Diencephalon (tissue), 1 donor: ENCODE results near the gene KRAS. TPM values are rescaled to one million over a fixed set of nuclear protein-coding genes. Genes with fewer than 3 reads are reported as not detected.

Source experiments
- total RNA-seq: library from RNA; depleted of rRNA; stranded (reverse); fragments of >200 nt; gene quantifications from one replicate; pipeline ENCODE4 v1.2.3, GENCODE V29; 2014

KRAS gene
- total RNA-seq: 73.4 TPM

DNA sequence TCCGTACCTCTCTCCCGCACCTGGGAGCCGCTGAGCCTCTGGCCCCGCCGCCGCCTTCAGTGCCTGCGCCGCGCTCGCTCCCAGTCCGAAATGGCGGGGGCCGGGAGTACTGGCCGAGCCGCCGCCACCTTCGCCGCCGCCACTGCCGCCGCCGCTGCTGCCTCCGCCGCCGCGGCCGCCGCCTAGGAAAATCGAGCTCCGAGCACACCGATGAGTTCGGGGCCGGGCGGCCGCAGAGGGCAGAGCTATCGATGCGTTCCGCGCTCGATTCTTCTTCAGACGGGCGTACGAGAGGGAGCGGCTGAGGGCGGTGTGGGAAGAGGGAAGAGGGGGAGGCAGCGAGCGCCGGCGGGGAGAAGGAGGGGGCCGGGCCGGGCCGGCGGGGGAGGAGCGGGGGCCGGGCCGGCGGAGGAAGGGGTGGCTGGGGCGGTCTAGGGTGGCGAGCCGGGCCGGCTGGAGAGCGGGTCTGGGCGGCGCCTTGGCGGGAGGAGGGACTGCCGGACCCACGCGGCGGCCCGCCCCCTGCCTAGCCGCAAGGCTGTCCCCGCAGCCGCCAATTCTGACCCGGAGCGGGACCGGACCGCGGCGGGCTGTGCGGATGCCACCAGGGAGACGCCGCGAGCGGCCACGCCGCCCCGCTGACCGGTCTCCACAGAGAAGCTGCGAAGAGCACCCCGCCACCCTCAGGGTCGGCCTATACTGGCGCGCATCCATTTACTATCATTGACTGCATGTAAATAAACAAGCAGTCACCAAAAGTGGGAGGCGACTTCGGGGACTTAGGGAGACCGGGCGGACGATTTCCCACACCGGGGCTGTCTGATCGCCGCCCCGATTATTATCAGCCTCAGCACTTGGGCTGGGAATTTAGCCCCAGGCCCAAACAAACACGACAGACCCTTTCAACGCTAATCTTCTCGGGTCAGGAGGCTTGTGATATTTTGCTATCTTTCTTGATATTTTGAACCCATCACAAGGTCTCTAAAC is at the start of gene KRAS:
KRAS (minus strand) TSS at position 186 of the 987 bp plus-strand sequence.

GRCh38 chr12:25195056-25195971 is 55.4 kb downstream of the KRAS start, which contains the start of the genes DNAI7 and ETFRF1:
DNAI7 (minus strand) TSS chr12:25195160; CDS start chr12:25195078, 82 bp downstream.
ETFRF1 (plus strand) TSS chr12:25195237; CDS start chr12:25203957, 8,720 bp downstream.

Other genes with a start within 250 kb of the KRAS start
- 12.0 TPM for gene DNAI7, start 55.8 kb downstream of the KRAS start, total RNA-seq
- 37.6 TPM for gene ETFRF1, start 55.7 kb downstream of the KRAS start, total RNA-seq